SU-DHL-6 (cell line): ENCODE results near the gene HELZ.

Experiments used
- H2AFZ ChIP-seq: fragments of 200-600 bp; sonication (generic); 2 replicates; pipeline ENCODE4 v1.6.1; 2014; ENCODE audit warnings: low read depth, mild to moderate bottlenecking, moderate library complexity, mixed read lengths, antibody characterized with exemption, low read length; ENCODE audit not compliant: severe bottlenecking
- H3F3A ChIP-seq: fragments of 200-600 bp; shearing (Covaris generic); 2 replicates; pipeline ENCODE4 v1.6.0; 2016; ENCODE audit warnings: antibody characterized with exemption, mild to moderate bottlenecking; ENCODE audit not compliant: insufficient read depth
- H3K27ac ChIP-seq: fragments of 200-600 bp; sonication (generic); 2 replicates; pipeline ENCODE4 v1.5.1; 2016; ENCODE audit warnings: low read depth, mild to moderate bottlenecking, low read length, moderate library complexity, mixed read lengths
- H3K27me3 ChIP-seq: fragments of 200-600 bp; sonication (generic), shearing (Covaris generic); 2 replicates; pipeline ENCODE4 v1.6.0; 2014; ENCODE audit warnings: mild to moderate bottlenecking, low read length
- H3K36me3 ChIP-seq: fragments of 200-600 bp; sonication (generic); 2 replicates; pipeline ENCODE4 v1.6.1; 2014; ENCODE audit warnings: mild to moderate bottlenecking, low read length, mixed read lengths
- H3K4me2 ChIP-seq: fragments of 300-600, 200-600 bp; shearing (Covaris generic), sonication (generic); 2 replicates; pipeline ENCODE4 v1.6.0; 2014; ENCODE audit warnings: low read length, low read depth, mild to moderate bottlenecking; ENCODE audit not compliant: poor library complexity, severe bottlenecking
- H3K4me3 ChIP-seq: fragments of 200-600 bp; sonication (generic); 2 replicates; pipeline ENCODE4 v1.5.1; 2014; ENCODE audit warnings: antibody characterized with exemption, low read length, mild to moderate bottlenecking, mixed read lengths; ENCODE audit not compliant: insufficient read depth, poor library complexity, severe bottlenecking
- H3K79me2 ChIP-seq: fragments of 200-600 bp; sonication (generic); 2 replicates; pipeline ENCODE4 v1.6.1; 2014; ENCODE audit warnings: mild to moderate bottlenecking, low read length, moderate library complexity; ENCODE audit not compliant: insufficient read depth
- H3K9ac ChIP-seq: fragments of 200-600 bp; sonication (generic); 2 replicates; pipeline ENCODE4 v1.7.0; 2014; ENCODE audit warnings: mild to moderate bottlenecking, low read length
- H3K9me2 ChIP-seq: fragments of 200-600 bp; sonication (generic); replicated peaks from 2 replicates; pipeline ENCODE4 v1.6.1; 2014; ENCODE audit warnings: low read length; ENCODE audit not compliant: insufficient read depth
- H3K9me3 ChIP-seq: fragments of 200-600 bp; sonication (generic); 2 replicates; pipeline ENCODE4 v1.6.1; 2014; ENCODE audit warnings: low read length, mixed read lengths; ENCODE audit not compliant: insufficient read depth
- H4K20me1 ChIP-seq: fragments of 200-600 bp; sonication (generic); 2 replicates; pipeline ENCODE4 v1.6.1; 2014; ENCODE audit warnings: low read depth, mild to moderate bottlenecking, antibody characterized with exemption, low read length, moderate library complexity, mixed read lengths
- EZH2phosphoT487 ChIP-seq: fragments of 200-600 bp; sonication (generic), shearing (Covaris generic); conservative IDR thresholded peaks from 2 replicates; pipeline ENCODE4 v1.6.1; 2018; ENCODE audit warnings: mild to moderate bottlenecking, antibody characterized with exemption, low read length, moderate library complexity, mixed read lengths
- TF ChIP-seq, protein P1 (sequence below): fragments of 200-600 bp; sonication (generic); IDR thresholded peaks from one replicate; pipeline ENCODE4 v1.5.1; 2017; ENCODE audit warnings: antibody characterized with exemption, mild to moderate bottlenecking, low read length, moderate library complexity; ENCODE audit not compliant: insufficient read depth, poor library complexity, severe bottlenecking

HELZ gene

DNA sequence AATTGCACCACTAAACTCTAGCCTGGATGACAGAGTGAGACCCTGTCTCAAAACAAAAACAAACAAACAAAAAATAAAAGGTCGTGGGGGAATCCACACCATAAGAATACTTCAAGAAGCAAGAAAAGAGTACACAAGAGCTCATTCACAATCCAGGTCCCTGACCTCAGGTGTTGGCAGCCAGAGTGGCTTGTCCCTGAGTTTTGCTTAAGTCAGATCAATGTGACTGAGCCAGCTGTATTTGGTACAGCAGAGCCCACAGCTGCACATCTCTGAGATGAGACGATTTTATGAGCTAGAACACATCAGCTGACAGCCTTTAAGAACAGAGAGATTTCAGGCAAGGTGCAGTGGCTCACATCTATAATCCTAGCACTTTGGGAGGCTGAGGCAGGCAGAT lies 178.3 kb downstream of the HELZ start:
- no peaks in the 10 kb centered on the region for H4K20me1 ChIP-seq

GRCh38 chr17:67063141-67063540 lies 181.9 kb downstream of the HELZ start:
- no peaks in the 10 kb centered on the region for H3K9me2 ChIP-seq
- no peaks in the 10 kb centered on the region for H3K79me2 ChIP-seq
- no peaks in the 10 kb centered on the region for H3K9me3 ChIP-seq
- H3K27ac ChIP-seq = no peak overlapping the region
- no peaks in the 10 kb centered on the region for H3K36me3 ChIP-seq
- no peak overlapping the region for H3K4me3 ChIP-seq
- no peak overlapping the region for H3K9ac ChIP-seq
- H3K27me3 ChIP-seq = no peaks in the 10 kb centered on the region
- no peaks in the 10 kb centered on the region for H3F3A ChIP-seq
- H4K20me1 ChIP-seq = no peaks in the 10 kb centered on the region
- TF ChIP-seq EZH2phosphoT487 = no peak
- TF ChIP-seq, protein P1, sequence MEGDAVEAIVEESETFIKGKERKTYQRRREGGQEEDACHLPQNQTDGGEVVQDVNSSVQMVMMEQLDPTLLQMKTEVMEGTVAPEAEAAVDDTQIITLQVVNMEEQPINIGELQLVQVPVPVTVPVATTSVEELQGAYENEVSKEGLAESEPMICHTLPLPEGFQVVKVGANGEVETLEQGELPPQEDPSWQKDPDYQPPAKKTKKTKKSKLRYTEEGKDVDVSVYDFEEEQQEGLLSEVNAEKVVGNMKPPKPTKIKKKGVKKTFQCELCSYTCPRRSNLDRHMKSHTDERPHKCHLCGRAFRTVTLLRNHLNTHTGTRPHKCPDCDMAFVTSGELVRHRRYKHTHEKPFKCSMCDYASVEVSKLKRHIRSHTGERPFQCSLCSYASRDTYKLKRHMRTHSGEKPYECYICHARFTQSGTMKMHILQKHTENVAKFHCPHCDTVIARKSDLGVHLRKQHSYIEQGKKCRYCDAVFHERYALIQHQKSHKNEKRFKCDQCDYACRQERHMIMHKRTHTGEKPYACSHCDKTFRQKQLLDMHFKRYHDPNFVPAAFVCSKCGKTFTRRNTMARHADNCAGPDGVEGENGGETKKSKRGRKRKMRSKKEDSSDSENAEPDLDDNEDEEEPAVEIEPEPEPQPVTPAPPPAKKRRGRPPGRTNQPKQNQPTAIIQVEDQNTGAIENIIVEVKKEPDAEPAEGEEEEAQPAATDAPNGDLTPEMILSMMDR = no peak
- H2AFZ ChIP-seq = no peak overlapping the region
- H3K4me2 ChIP-seq = no peak overlapping the region

More for the DNA sequence above, 178.3 kb downstream of the HELZ start:
- Histone ChIP-seq H3K9me3 (no peaks in the 10 kb centered on the region), H3K4me3 (no peak overlapping the region), H2AFZ (no peak overlapping the region), H3K9ac (no peak overlapping the region), H3K4me2 (no peak overlapping the region), H3K9me2 (no peaks in the 10 kb centered on the region), H3F3A (no peaks in the 10 kb centered on the region), H3K79me2 (no peaks in the 10 kb centered on the region), H3K27ac (no peak overlapping the region), H3K36me3 (no peaks in the 10 kb centered on the region), H3K27me3 (no peaks in the 10 kb centered on the region)
- TF ChIP-seq, protein P1 = no peak
- no peak for TF ChIP-seq EZH2phosphoT487

DNA sequence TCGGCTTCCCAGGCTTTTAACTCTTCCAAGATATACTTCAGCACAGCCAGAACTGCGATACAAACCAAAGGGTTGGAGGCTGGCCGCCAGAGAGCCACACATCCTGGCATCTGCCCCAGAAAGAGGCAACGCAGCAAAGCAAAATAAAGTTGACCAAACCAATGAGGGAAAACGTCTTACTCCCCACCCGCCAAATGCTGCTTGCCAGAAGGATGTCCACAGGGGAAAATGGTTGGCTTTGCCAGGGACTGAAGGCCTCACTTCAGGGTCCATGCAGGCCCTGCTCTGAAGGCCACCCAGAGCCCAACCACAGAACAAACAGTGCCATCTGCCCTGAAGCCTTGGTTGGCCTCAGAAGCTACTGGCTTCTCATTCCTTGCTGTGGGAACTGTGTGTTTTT lies 185.6 kb downstream of the HELZ start:
- no peak overlapping the region for H3K9ac ChIP-seq
- H3K79me2 ChIP-seq = no peaks in the 10 kb centered on the region
- no peak overlapping the region for H3K27ac ChIP-seq
- H3K36me3 ChIP-seq = no peaks in the 10 kb centered on the region
- H3K27me3 ChIP-seq = no peaks in the 10 kb centered on the region
- H4K20me1 ChIP-seq = no peaks in the 10 kb centered on the region
- H3K4me2 ChIP-seq = no peak overlapping the region
- TF ChIP-seq, protein P1 = no peak
- no peak for TF ChIP-seq EZH2phosphoT487
- no peaks in the 10 kb centered on the region for H3K9me2 ChIP-seq
- H3F3A ChIP-seq = no peaks in the 10 kb centered on the region
- H3K4me3 ChIP-seq = no peak overlapping the region
- no peaks in the 10 kb centered on the region for H3K9me3 ChIP-seq
- no peak overlapping the region for H2AFZ ChIP-seq

DNA sequence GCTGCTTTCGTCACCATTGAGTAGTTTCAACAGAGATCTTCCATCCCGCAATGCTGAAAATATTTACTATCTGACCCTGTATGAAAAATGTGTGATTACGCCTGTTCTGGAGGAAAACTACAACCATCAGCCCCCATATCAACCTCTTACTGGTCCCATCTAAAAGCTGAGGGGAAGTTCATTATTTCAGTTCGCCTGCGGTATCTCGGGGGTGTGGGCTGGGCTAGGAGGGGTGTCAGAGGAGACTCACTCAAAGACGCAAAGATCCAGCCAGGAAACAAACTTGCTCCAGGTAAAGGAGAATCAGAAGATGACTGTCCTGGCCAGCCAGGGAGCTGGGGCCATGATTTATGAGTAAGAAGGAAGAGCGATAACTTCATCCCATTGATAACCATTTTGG lies 187.0 kb downstream of the HELZ start:
- H3K4me2 ChIP-seq = no peak overlapping the region
- no peak overlapping the region for H3K27ac ChIP-seq

More for the DNA sequence above, 187.0 kb downstream of the HELZ start:
- H3F3A ChIP-seq = no peaks in the 10 kb centered on the region
- TF ChIP-seq EZH2phosphoT487 = no peak
- TF ChIP-seq, protein P1 = no peak
- H3K4me3 ChIP-seq = no peak overlapping the region
- H3K36me3 ChIP-seq = no peaks in the 10 kb centered on the region
- no peak overlapping the region for H2AFZ ChIP-seq
- H3K9ac ChIP-seq = no peak overlapping the region
- no peaks in the 10 kb centered on the region for H3K9me2 ChIP-seq
- H3K9me3 ChIP-seq = no peaks in the 10 kb centered on the region
- H4K20me1 ChIP-seq = no peaks in the 10 kb centered on the region
- H3K27me3 ChIP-seq = no peaks in the 10 kb centered on the region
- no peaks in the 10 kb centered on the region for H3K79me2 ChIP-seq
